C4-2B (cell line): Measurements from ENCODE around the gene HDC.

Source experiments
- ZFX ChIP-seq: fragments of 450-650 bp; IDR thresholded peaks from 2 replicates; pipeline ENCODE4 v1.6.1; 2017
- TF ChIP-seq, protein P1 (sequence below): fragments of 450-650 bp; conservative IDR thresholded peaks from 2 replicates; pipeline ENCODE4 v1.5.1; 2017; ENCODE audit warnings: mild to moderate bottlenecking

DNA sequence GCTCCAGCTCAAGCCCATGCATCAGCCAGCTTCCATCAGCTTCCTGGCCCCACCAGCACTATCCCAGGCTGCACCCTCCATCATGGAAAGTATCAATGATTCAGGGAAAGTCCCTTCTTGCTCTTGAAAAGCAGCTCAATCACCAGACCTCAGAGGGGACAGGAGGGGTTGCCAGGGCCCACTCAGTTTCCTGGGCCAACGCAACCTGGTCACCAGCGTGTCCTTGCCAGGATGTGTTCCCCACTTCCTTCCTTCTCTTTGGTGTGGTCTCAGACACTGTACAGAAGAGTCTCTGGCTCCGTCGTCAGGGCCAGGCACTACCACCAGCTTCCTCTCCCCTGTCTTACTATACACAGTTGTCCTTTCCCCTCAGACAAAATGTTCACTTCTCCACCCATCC is 3.0 kb downstream of the HDC start:
- TF ChIP-seq, protein P1, sequence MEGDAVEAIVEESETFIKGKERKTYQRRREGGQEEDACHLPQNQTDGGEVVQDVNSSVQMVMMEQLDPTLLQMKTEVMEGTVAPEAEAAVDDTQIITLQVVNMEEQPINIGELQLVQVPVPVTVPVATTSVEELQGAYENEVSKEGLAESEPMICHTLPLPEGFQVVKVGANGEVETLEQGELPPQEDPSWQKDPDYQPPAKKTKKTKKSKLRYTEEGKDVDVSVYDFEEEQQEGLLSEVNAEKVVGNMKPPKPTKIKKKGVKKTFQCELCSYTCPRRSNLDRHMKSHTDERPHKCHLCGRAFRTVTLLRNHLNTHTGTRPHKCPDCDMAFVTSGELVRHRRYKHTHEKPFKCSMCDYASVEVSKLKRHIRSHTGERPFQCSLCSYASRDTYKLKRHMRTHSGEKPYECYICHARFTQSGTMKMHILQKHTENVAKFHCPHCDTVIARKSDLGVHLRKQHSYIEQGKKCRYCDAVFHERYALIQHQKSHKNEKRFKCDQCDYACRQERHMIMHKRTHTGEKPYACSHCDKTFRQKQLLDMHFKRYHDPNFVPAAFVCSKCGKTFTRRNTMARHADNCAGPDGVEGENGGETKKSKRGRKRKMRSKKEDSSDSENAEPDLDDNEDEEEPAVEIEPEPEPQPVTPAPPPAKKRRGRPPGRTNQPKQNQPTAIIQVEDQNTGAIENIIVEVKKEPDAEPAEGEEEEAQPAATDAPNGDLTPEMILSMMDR = no peak
- TF ChIP-seq ZFX = no peak
